ENCODE results near the gene COLGALT1.
"Not testable (repeated sequence)": the region's sequence is repeated elsewhere in the genome, so short reads cannot be mapped to it uniquely, and the experiment has no call there.

The COLGALT1 gene

DNA sequence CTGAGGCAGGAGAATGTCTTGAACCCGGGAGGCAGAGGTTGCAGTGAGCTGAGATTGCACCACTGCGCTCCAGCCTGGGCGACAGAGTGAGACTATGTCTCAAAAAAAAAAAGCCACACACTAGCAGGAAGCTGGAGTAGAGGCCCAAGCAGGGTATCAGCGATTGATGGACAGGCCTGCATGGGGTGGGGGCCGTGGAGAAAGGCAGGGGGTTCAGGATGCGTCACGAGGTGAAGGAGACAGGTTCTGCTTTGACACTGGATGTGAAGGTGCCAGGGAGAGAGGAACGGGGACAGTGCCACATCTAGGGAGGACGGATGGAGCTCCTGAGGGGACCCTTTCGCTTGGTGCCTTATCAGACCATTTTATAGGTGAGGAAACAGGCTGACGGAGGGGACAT, 7.1 kb downstream of the COLGALT1 start:
- DNase-seq = no peak

DNA sequence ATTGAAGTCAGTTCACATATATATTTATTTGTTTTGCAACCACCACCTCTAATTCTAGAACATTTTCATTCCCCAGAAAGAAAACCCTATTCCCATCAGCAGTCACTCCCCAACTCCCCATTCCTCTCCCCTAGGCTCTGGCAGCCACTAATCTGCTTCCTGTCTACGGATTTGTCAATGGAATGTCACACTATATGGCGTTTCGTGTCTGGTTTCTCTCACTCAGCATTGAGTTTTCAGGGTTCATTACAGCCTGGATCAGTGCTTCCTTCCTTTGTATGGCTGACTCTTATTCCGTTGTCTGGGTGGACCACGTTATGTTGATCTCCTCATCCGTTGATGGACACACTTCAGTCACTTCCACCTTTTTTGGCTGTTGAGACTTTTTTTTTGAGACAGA, 9.3 kb downstream of the COLGALT1 start:
- no peak for DNase-seq

- no peak for DNase-seq
These were observed 10.2 kb downstream of the COLGALT1 start for GRCh38 chr19:17565611-17566010.

DNA sequence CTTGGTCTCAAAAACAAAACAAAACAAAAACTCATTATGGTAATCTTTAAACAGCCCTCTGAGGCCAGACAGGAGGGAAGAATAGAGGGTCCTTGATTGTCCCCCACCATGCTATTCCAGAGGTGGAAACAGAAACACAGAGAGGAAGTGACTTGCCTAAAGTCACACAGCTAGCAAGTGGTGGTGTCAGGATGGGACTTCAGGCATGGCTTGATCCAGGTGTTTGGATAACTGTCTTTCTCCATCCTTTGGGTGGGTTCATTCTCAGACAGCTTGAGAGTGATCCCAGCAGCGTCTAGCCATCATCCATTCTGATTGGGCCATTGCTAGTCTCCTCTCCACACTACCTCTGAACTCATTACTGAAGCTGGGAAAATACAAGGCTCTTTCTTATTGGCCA, 12.5 kb downstream of the COLGALT1 start:
- DNase-seq = no peak

DNA sequence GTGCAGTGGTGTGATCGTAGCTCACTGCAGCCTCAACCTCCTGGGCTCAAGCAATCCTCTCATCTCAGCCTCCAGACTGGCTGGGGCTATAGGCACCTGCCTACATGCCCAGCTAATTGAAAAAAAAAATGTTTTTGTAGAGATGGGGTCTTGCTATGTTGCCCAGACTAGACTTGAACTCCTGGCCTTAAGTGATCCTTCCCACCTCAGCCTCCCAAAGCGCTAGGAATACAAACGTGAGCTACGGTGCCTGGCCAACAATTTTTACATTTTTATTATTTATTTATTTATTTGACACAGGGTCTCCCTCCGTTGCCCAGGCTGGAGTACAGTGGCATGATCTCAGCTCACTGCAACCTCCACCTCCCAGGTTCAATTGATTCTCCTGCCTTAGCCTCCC, 14.8 kb downstream of the COLGALT1 start:
- DNase-seq = not testable (repeated sequence)

DNA sequence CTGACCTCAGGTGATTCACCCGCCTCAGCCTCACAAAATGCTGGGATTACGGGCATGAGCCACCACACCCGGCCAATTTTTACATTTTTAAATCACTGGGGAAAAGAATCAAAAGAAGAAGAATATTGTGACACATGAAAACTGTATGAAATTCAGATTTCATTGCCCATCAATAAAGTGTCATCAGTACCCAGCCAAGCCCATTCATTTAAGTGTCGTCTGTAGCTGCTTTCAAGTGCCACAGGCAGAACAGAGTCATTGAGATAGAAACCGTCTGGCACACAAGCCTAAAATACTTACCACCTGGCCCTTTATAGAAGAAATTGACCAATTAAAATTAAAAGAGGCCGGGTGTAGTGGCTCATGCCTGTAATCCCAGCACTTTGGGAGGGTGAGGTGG, 15.3 kb downstream of the COLGALT1 start:
- DNase-seq = no peak

GRCh38 chr19:17572638-17573037, 17.2 kb downstream of the COLGALT1 start:
- no peak for DNase-seq

DNA sequence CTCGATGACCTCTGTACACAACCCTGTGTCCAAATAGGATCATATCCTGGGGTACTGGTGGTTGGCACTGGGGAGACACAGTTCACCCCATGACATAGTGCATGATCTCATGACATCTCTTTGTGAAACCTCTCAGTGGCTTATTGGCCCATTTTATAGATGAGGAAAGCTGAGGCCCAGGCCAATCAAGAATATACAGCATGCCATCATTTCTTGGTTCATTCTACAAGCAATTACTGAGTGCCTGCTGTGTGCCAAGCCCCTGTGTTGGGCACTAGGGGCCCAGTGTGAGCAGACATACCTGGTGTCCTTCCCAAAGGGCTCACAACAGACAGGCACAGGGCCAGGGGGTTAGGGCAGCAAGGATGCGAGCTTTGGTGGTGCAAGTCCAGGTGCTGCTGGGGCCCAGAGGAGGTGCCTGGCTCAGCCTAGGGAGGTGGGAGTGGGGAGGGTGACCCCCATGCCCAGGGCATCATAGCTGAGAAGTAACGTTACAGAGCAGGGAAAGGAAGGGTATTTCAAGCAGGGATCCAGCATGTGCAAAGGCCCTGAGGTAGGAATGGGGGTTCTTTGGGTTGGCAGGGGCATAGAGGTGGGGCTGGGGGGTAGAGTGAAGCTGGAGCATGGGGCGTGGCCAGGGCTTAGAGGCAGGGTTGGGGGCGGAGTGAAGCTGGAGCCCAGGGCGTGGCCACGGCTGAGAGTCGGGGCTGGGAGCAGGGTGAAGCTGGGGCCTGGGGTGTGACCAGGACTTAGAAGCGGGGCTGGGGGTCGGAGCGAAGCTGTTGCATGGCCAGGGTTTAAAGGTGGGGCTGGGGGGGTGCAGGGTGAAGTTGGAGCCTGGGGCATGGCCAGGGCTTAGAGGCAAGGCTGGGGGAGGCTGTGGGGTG, 20.7 kb downstream of the COLGALT1 start:
- DNase-seq = no peak

DNA sequence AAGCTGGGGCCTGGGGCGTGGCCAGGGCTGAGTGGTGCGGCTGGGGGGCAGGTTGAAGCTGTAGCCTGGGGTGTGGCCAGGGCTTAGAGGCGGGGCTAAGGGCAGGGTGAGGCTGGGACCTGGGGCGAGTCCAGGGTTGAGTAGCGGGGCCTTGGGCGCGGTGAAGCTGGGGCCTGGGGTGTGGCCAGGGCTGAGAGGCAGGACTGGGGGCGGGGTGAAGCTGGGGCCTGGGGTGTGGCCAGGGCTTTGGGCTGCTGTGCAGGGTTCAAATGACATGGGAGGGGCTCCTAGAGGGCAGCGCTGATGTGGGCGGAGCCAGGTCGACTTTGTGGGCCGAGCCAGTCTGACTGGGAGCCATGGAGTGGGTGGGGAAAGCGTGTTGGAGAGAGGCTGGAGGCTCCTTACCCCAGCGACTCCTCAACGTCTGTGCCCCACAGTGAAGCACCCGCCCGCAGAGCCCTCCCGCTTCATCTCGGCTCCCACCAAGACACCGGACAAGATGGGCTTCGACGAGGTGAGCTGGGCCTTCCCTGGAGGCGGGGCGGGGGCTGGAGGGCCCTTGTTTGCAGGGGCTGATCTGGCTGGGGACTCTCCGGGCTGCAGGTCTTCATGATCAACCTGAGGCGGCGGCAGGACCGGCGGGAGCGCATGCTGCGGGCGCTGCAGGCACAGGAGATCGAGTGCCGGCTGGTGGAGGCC, 21.5 kb downstream of the COLGALT1 start:
- no peak for DNase-seq

GRCh38 chr19:17577457-17578097, 22.1 kb downstream of the COLGALT1 start:
- DNase-seq = no peak

GRCh38 chr19:17579661-17580244, 24.3 kb downstream of the COLGALT1 start:
- DNase-seq = no peak

GRCh38 chr19:17580470-17581144, 25.2 kb downstream of the COLGALT1 start:
- no peak for DNase-seq

- no peak for DNase-seq
These were observed 25.9 kb downstream of the COLGALT1 start for GRCh38 chr19:17581211-17581874.

- no peak for DNase-seq
These were observed 27.2 kb downstream of the COLGALT1 start for GRCh38 chr19:17582613-17583012.

DNA sequence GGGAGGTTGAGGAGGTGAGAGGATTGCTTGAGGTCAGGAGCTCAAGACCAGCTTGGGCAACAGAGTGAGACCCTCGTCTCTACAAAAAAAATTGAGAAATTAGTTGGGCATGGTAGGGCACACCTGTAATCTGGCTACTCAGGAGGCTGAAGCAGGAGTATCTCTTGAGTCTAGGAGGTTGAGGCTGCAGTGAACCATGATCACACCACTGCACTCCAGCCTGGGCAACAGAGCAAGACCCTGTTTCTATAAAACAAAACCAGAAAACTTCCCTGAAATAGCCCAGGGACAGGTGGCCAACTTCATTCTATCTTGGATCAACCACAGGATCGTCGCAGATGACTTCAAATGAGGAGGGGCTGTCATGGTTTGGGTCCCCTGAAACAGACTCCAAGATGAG, 28.7 kb downstream of the COLGALT1 start:
- no peak for DNase-seq

- not testable (repeated sequence) for DNase-seq
These were observed 29.9 kb downstream of the COLGALT1 start for GRCh38 chr19:17585395-17585794.

- no peak for DNase-seq
These were observed 35.4 kb downstream of the COLGALT1 start for GRCh38 chr19:17590866-17591265.

GRCh38 chr19:17594296-17594695, 38.8 kb downstream of the COLGALT1 start:
- not testable (repeated sequence) for DNase-seq

- DNase-seq = not testable (repeated sequence)
These were observed 42.6 kb downstream of the COLGALT1 start for GRCh38 chr19:17598063-17598462.

DNA sequence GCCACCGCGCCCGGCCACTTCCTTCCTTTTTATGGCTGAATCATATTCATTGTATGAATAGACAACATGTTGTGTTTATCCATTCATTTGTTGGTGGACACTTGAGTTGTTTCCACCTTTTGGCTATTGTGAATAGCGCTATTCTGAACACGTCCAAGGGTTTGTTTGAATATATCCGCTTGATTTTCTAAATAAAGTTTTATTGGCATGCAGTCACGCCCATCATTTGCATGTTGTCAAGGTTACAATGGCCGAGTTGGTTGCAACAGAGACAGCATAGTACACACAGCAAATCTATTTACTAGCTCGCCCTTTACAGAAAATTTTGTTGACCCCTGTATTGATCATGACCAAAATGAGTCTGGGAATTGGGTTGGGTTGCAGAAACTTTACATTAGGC, 43.5 kb downstream of the COLGALT1 start:
- DNase-seq = no peak

DNA sequence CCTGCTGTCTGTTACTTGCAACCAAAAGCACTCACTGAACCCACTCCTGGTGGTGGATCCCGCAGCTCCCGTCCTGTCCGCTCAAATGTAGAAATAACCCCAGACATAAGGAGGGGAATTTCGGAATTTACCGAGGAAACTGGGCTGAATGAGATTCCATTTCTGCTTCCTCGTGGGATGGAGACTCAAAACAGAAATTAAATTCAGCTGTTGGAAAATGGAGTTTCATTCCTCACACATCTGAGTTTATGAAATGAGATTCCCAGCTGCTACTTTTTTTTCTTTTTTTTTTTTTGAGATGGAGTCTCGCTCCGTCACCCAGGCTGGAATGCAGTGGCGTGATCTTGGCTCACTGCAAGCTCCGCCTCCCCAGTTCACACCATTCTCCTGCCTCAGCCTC, 44.3 kb downstream of the COLGALT1 start:
- DNase-seq = no peak

GRCh38 chr19:17601683-17602082, 46.2 kb downstream of the COLGALT1 start:
- DNase-seq = no peak

All from NCI-H2227 treated with DMSO at 0.1 percent for 48 hours (cell line).